Brain microvascular endothelial cell (primary cell): Measurements from ENCODE around the gene SLC5A10.

Source experiments
- DNase-seq: peaks from one replicate; pipeline ENCODE4 v3.0.0-alpha.2; 2020
- H3K27ac ChIP-seq: fragments of 250-450 bp; sonication (Bioruptor Pico); 2 replicates; pipeline ENCODE4 v1.5.1; 2020; ENCODE audit warnings: mild to moderate bottlenecking, moderate library complexity
- H3K27me3 ChIP-seq: fragments of 250-450 bp; sonication (Bioruptor Pico); replicated peaks from 2 replicates; pipeline ENCODE4 v1.5.1; 2020; ENCODE audit warnings: mild to moderate bottlenecking
- H3K36me3 ChIP-seq: fragments of 250-450 bp; sonication (Bioruptor Pico); replicated peaks from 2 replicates; pipeline ENCODE4 v1.5.1; 2020; ENCODE audit warnings: mild to moderate bottlenecking
- H3K4me3 ChIP-seq: 2 replicates; pipeline ENCODE4 v1.5.1; 2011; ENCODE audit warnings: low read depth, mild to moderate bottlenecking, control low read depth, low read length, moderate library complexity
- in situ Hi-C: cut with HindIII; loops from 2 replicates; pipeline ENCODE4 v1.10.0; 2017; ENCODE audit warnings: low sequenced_read_pairs, low pct_ligation_motif_present
- TF ChIP-seq, protein P1 (sequence below): IDR thresholded peaks from 2 replicates; pipeline ENCODE4 v1.5.1; 2011; ENCODE audit warnings: low read depth, mild to moderate bottlenecking, moderate library complexity, low read length, control low read depth, inconsistent platforms; ENCODE audit errors: missing control alignments

The SLC5A10 gene

GRCh38 chr17:18964018-18964351 lies 12.0 kb downstream of the SLC5A10 start:
- in situ Hi-C loops, result loop anchor here (25.0 kb wide), 1 partner anchor 102 kb away; the partner anchor contains the start of gene PRPSAP2
- Histone ChIP-seq H3K27me3 (no peaks in the 10 kb centered on the region), H3K36me3 (no peaks in the 10 kb centered on the region), H3K4me3 (no peak overlapping the region), H3K27ac (no peak overlapping the region)
- TF ChIP-seq, protein P1, sequence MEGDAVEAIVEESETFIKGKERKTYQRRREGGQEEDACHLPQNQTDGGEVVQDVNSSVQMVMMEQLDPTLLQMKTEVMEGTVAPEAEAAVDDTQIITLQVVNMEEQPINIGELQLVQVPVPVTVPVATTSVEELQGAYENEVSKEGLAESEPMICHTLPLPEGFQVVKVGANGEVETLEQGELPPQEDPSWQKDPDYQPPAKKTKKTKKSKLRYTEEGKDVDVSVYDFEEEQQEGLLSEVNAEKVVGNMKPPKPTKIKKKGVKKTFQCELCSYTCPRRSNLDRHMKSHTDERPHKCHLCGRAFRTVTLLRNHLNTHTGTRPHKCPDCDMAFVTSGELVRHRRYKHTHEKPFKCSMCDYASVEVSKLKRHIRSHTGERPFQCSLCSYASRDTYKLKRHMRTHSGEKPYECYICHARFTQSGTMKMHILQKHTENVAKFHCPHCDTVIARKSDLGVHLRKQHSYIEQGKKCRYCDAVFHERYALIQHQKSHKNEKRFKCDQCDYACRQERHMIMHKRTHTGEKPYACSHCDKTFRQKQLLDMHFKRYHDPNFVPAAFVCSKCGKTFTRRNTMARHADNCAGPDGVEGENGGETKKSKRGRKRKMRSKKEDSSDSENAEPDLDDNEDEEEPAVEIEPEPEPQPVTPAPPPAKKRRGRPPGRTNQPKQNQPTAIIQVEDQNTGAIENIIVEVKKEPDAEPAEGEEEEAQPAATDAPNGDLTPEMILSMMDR, result no peak
- no peak for DNase-seq

DNA sequence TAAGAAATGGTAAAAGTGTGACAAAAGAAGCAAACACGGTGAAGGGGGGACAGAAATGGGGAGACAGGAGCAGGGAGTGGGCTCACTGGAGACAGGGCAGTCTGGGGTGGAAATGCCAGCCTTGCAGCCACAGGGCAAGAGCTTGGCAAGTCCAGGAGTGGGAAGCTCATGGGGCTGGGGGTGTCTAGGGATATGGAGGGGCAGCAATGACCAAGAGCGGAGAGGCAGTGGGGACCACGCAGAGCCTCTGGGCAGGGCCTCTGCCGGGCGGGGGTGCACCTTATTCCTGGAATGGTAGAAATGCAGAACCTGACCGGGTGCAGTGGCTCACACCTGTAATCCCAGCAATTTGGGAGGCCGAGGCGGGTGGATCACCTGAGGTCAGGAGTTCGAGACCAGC lies 12.6 kb downstream of the SLC5A10 start:
- Histone ChIP-seq H3K36me3 (no peaks in the 10 kb centered on the region), H3K4me3 (no peak overlapping the region), H3K27ac (no peak overlapping the region), H3K27me3 (no peaks in the 10 kb centered on the region)
- TF ChIP-seq, protein P1, result no peak
- no peak for DNase-seq
- in situ Hi-C loops, result loop anchor here (25.0 kb wide), 1 partner anchor 102 kb away; the partner anchor contains the start of gene PRPSAP2

DNA sequence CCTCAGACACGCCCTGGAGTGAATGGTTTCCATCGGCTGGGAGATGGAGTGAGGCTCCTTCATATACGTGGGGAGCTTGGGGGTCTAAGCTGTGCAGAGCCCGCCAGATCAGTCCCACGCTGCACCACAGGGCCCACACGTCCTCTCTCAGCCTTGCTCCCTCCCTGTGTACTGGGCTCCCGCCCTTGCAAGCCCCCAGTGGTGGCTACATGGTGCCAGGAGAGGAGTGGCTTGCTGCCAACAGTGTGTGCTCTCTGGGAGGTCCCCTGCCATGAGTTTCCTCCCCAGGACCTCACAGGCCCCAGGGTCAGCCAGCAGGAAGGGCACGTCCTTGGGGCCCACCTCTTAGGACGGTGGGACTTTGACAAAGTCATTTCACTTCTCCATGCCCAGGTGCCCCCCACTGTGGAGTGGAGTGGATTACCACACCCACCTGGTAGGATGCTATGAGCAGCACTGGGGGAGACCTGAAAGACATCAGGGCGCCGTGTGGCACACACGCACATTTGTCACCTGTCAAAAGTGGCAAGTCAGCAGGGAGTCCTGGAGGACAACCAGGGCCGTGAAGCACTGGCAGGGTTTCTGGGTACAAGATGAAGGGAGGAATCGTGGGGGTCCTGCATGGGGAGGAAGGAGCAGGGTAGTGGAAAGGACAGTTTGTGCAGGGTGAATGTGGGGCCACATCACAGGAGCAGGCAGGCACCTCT lies 13.7 kb downstream of the SLC5A10 start:
- TF ChIP-seq, protein P1, result no peak
- Histone ChIP-seq H3K4me3 (no peak overlapping the region), H3K36me3 (no peaks in the 10 kb centered on the region), H3K27me3 (no peaks in the 10 kb centered on the region), H3K27ac (no peak overlapping the region)
- DNase-seq, result no peak
- in situ Hi-C loops, result loop anchor here (25.0 kb wide), 1 partner anchor 103 kb away; the partner anchor contains the start of gene PRPSAP2

DNA sequence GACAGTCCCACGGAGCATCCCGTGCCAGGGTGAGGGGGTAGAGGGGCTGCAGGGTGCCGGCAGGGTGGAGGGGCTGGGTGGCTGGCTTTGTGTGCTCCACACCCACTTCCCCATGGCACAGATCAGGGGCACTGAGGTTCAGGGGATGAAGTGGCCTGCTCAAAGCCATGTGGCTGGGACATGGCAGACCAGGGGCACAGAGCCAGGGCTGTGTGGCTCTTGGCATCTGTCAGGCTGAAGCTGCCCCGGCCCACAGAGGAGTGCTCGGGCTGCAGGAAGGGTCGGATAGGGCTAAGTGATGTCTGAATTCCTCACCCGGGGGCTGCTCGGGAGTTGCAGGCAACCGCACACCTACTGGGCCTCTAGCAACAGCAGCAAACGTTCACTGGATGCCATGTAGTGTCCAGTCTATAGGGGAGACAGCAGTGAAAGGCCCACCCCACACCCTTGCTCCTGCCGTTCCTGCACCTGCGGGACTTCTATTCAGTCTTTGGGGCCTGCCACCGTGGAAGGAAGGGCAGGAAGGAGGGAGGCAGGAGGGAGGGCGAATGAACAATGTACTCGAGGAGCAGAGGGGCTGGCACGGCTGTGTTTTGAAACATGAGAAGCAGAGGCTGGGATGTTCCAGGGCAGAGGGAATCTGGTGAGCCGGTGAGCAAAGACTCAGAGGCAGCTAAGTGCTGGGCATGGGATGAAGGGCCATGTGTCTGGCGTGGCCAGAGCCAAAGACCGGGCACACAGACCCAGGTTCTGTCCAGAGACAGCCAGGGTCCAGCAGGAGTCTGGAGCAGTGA lies 15.1 kb downstream of the SLC5A10 start:
- Histone ChIP-seq H3K27ac (no peak overlapping the region), H3K4me3 (no peak overlapping the region), H3K36me3 (peaks cover 5% of the 10 kb centered on the region), H3K27me3 (no peaks in the 10 kb centered on the region)
- DNase-seq, result no peak
- TF ChIP-seq, protein P1, result no peak
- in situ Hi-C loops, result loop anchor here (25.0 kb wide), 1 partner anchor 105 kb away; the partner anchor contains the start of gene PRPSAP2

DNA sequence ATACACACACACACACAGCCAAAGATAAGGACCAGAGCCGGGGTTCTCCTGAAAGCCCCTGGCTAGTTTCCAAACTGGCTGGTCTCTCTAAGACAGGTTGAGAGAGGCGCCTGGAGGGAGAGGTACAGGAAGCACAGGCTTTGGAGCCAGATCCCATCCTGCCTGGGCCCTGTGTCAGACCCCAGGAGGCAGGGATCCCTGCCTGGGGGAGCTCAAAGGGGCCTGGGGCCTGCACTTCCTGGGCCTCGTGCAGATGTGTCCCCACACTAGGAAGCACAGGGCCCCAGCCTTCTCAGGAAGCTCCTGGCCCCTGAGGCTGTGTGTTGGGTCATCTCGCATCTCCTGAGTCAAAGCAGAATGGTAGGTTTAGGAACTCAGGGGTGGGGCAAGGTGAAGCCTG lies 16.0 kb downstream of the SLC5A10 start:
- Histone ChIP-seq H3K27me3 (no peaks in the 10 kb centered on the region), H3K27ac (no peak overlapping the region), H3K36me3 (peaks cover 5% of the 10 kb centered on the region), H3K4me3 (no peak overlapping the region)
- no peak for DNase-seq
- in situ Hi-C loops, result loop anchor here (25.0 kb wide), 1 partner anchor 106 kb away; the partner anchor contains the start of gene PRPSAP2
- TF ChIP-seq, protein P1, result no peak
